ENCODE measurements around the gene LRFN2. TPM values are rescaled to one million over a fixed set of nuclear protein-coding genes. Genes with fewer than 3 reads are reported as not detected.

Gene LRFN2
- polyA plus RNA-seq, 3 donors: not detected

GRCh38 chr6:40398034-40398691, 189.0 kb downstream of the LRFN2 start:
- Mint-ChIP-seq H3K4me3 (no peak overlapping the region), H3K4me1 (no peaks in the 10 kb centered on the region), H3K27ac (no peak overlapping the region), H3K9me3 (peaks cover 0 to 12% (median 0%) of the 10 kb centered on the region in 7 donors), H3K27me3 (ENCODE audit: low read depth in 3 of 3) (peaks cover 0 to 8% (median 4%) of the 10 kb centered on the region in 3 donors), H3K36me3 (no peaks in the 10 kb centered on the region)
- H3K4me3 ChIP-seq (replicated peaks in 1 of 3; ENCODE audit: low read depth in 2 of 3, low read length in 3 of 3): no peak overlapping the region
- H3K9me3 ChIP-seq (replicated peaks in 1 of 2; ENCODE audit: control insufficient read depth in 1 of 2, insufficient read depth in 1 of 2, low read length in 2 of 2): no peaks in the 10 kb centered on the region
- no peaks in the 10 kb centered on the region for H4K20me1 ChIP-seq (ENCODE audit: insufficient read depth, low read length)
- WGBS (ENCODE audit: insufficient coverage): 95% methylated on average over 7 of the region's 11 CpGs
- DNase-seq: no peak
- no peak overlapping the region for H3K4me2 ChIP-seq (replicated peaks; ENCODE audit: extremely low read depth, low read length, poor library complexity, severe bottlenecking)
- H3K9ac ChIP-seq (ENCODE audit: insufficient read depth, low read length, poor library complexity, severe bottlenecking): no peak overlapping the region
- H3K4me1 ChIP-seq (ENCODE audit: control insufficient read depth in 1 of 2, insufficient read depth in 2 of 2, low read length in 2 of 2): no peaks in the 10 kb centered on the region
- no peak overlapping the region for H2AFZ ChIP-seq (ENCODE audit: insufficient read depth, low read depth, low read length, poor library complexity, severe bottlenecking)
- no peak for TF ChIP-seq CTCF (IDR thresholded peaks at IDR 0.05)
- intact Hi-C loops (cut with micrococcal nuclease): no loop called here
- H3K27ac ChIP-seq (ENCODE audit: low read depth in 1 of 2, low read length in 2 of 2): no peak overlapping the region
- H3K36me3 ChIP-seq (replicated peaks in 1 of 2; ENCODE audit: control insufficient read depth in 1 of 2, insufficient read depth in 2 of 2, low read length in 2 of 2): no peaks in the 10 kb centered on the region
- H3K79me2 ChIP-seq (ENCODE audit: insufficient read depth, low read length): no peaks in the 10 kb centered on the region
- H3K27me3 ChIP-seq (ENCODE audit: control insufficient read depth in 2 of 2, insufficient read depth in 2 of 2, low read length in 2 of 2): no peaks in the 10 kb centered on the region

GRCh38 chr6:40397287-40398033, 189.7 kb downstream of the LRFN2 start:
- H3K4me3 ChIP-seq (replicated peaks in 1 of 3; ENCODE audit: low read depth in 2 of 3, low read length in 3 of 3): no peak overlapping the region
- Mint-ChIP-seq H3K4me3 (no peak overlapping the region), H3K36me3 (no peaks in the 10 kb centered on the region), H3K4me1 (no peaks in the 10 kb centered on the region), H3K27me3 (ENCODE audit: low read depth in 3 of 3) (peaks cover 0 to 6% (median 6%) of the 10 kb centered on the region in 3 donors), H3K9me3 (peaks cover 0 to 8% (median 0%) of the 10 kb centered on the region in 7 donors), H3K27ac (no peak overlapping the region)
- intact Hi-C loops (cut with micrococcal nuclease): no loop called here
- 96% methylated on average over 4 of the region's 6 CpGs for WGBS (ENCODE audit: insufficient coverage)
- H3K36me3 ChIP-seq (replicated peaks in 1 of 2; ENCODE audit: control insufficient read depth in 1 of 2, insufficient read depth in 2 of 2, low read length in 2 of 2): no peaks in the 10 kb centered on the region
- no peak overlapping the region for H3K4me2 ChIP-seq (replicated peaks; ENCODE audit: extremely low read depth, low read length, poor library complexity, severe bottlenecking)
- H3K27me3 ChIP-seq (ENCODE audit: control insufficient read depth in 2 of 2, insufficient read depth in 2 of 2, low read length in 2 of 2): no peaks in the 10 kb centered on the region
- no peak overlapping the region for H3K27ac ChIP-seq (ENCODE audit: low read depth in 1 of 2, low read length in 2 of 2)
- no peak for TF ChIP-seq CTCF (IDR thresholded peaks at IDR 0.05)
- H3K9me3 ChIP-seq (replicated peaks in 1 of 2; ENCODE audit: control insufficient read depth in 1 of 2, insufficient read depth in 1 of 2, low read length in 2 of 2): no peaks in the 10 kb centered on the region
- H3K79me2 ChIP-seq (ENCODE audit: insufficient read depth, low read length): no peaks in the 10 kb centered on the region
- H4K20me1 ChIP-seq (ENCODE audit: insufficient read depth, low read length): no peaks in the 10 kb centered on the region
- H3K4me1 ChIP-seq (ENCODE audit: control insufficient read depth in 1 of 2, insufficient read depth in 2 of 2, low read length in 2 of 2): no peaks in the 10 kb centered on the region
- no peak overlapping the region for H3K9ac ChIP-seq (ENCODE audit: insufficient read depth, low read length, poor library complexity, severe bottlenecking)
- no peak for DNase-seq
- H2AFZ ChIP-seq (ENCODE audit: insufficient read depth, low read depth, low read length, poor library complexity, severe bottlenecking): no peak overlapping the region

Data from CD14-positive monocyte (primary cell).